ENCODE data around the gene SYT8. TPM values are rescaled to one million over a fixed set of nuclear protein-coding genes. Genes with fewer than 3 reads are reported as not detected.

The SYT8 gene, protein sequence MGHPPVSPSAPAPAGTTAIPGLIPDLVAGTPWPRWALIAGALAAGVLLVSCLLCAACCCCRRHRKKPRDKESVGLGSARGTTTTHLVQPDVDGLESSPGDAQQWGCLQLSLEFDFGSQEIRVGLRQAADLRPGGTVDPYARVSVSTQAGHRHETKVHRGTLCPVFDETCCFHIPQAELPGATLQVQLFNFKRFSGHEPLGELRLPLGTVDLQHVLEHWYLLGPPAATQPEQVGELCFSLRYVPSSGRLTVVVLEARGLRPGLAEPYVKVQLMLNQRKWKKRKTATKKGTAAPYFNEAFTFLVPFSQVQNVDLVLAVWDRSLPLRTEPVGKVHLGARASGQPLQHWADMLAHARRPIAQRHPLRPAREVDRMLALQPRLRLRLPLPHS
- 0.32 to 0.90 TPM (median 0.46 TPM) in 5 replicates for total RNA-seq (2022; extraction: Qiagen RNA extraction)

GRCh38 chr11:1834779-1835670, at the start of gene SYT8:
SYT8 (plus strand) TSS chr11:1834990; CDS start chr11:1835106, 116 bp downstream.

GRCh38 chr11:1838426-1839144, 3.8 kb downstream of the SYT8 start, which contains the start of gene TNNI2:
TNNI2 (plus strand) TSS chr11:1838981; CDS start chr11:1839697, 716 bp downstream.

GRCh38 chr11:1852877-1853276, 18.1 kb downstream of the SYT8 start, which contains the start of gene LSP1:
LSP1 (plus strand) TSS chr11:1853084; CDS start chr11:1853145, 61 bp downstream.

Other genes starting within 250 kb of the SYT8 start
- gene KRTAP5-1, start 249.7 kb upstream of the SYT8 start, total RNA-seq (2022; extraction: Qiagen RNA extraction): not detected in 5 replicates
- not detected in 5 replicates for gene KRTAP5-2, start 236.7 kb upstream of the SYT8 start, total RNA-seq (2022; extraction: Qiagen RNA extraction)
- not detected in 5 replicates for gene KRTAP5-3, start 226.5 kb upstream of the SYT8 start, total RNA-seq (2022; extraction: Qiagen RNA extraction)
- gene KRTAP5-4, start 212.9 kb upstream of the SYT8 start, total RNA-seq (2022; extraction: Qiagen RNA extraction): not detected in 5 replicates
- gene KRTAP5-5, start 205.2 kb upstream of the SYT8 start, total RNA-seq (2022; extraction: Qiagen RNA extraction): not detected in 5 replicates
- not detected in 5 replicates for gene KRTAP5-6, start 137.8 kb upstream of the SYT8 start, total RNA-seq (2022; extraction: Qiagen RNA extraction)
- 1.1 to 2.3 TPM (median 1.2 TPM) in 5 replicates for gene IFITM10, start 84.4 kb upstream of the SYT8 start, total RNA-seq (2022; extraction: Qiagen RNA extraction)
- gene CTSD, start 71.1 kb upstream of the SYT8 start, total RNA-seq (2022; extraction: Qiagen RNA extraction): 403 to 567 TPM (median 491 TPM) in 5 replicates
- 0.28 to 0.36 TPM (median 0.31 TPM) in 3 of 5 replicates, not detected in the others for gene TNNI2, start 4.0 kb downstream of the SYT8 start, total RNA-seq (2022; extraction: Qiagen RNA extraction)
- 1.1 to 3.1 TPM (median 2.1 TPM) in 5 replicates for gene LSP1, start 18.1 kb downstream of the SYT8 start, total RNA-seq (2022; extraction: Qiagen RNA extraction)
- gene PRR33, start 56.9 kb downstream of the SYT8 start, total RNA-seq (2022; extraction: Qiagen RNA extraction): not detected in 5 replicates
- 0.15 to 0.20 TPM (median 0.18 TPM) in 3 of 5 replicates, not detected in the others for gene TNNT3, start 84.7 kb downstream of the SYT8 start, total RNA-seq (2022; extraction: Qiagen RNA extraction)
- gene MRPL23, start 112.3 kb downstream of the SYT8 start, total RNA-seq (2022; extraction: Qiagen RNA extraction): 124 to 165 TPM (median 151 TPM) in 5 replicates
- gene H19, start 162.9 kb downstream of the SYT8 start, total RNA-seq (2022; extraction: Qiagen RNA extraction): 10.4 to 22.9 TPM (median 16.0 TPM) in 5 replicates